ENCODE data around the gene TMBIM6. TPM values are rescaled to one million over a fixed set of nuclear protein-coding genes. Genes with fewer than 3 reads are reported as not detected.
A peak's percentile ranks its signal among the peaks of the same experiment; 100 is the strongest.

Gene TMBIM6
- total RNA-seq, 1 donor from 2014 or later = 480 TPM

- DNase-seq (ENCODE audit: low read depth in 2 of 2) = no peak
Observed at GRCh38 chr12:49796606-49797448, 55.5 kb downstream of the TMBIM6 start.

DNA sequence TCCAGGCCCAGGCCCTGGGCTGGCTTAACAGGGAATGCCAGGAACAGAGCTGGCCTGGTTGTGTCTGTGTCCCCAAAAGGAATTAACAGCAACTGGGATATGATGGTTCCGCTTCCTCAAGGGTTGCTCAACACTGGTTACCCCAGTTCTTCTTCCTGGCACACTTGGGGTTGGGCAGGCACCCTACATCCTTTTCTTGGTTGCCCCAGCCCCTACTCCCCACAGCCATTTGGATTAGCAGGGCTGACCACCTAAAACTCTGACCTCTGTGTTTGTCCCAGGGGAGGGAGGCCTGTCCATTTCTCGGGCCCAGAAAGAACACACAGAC is 56.1 kb downstream of the TMBIM6 start:
- DNase-seq (ENCODE audit: low read depth in 2 of 2) = no peak

DNA sequence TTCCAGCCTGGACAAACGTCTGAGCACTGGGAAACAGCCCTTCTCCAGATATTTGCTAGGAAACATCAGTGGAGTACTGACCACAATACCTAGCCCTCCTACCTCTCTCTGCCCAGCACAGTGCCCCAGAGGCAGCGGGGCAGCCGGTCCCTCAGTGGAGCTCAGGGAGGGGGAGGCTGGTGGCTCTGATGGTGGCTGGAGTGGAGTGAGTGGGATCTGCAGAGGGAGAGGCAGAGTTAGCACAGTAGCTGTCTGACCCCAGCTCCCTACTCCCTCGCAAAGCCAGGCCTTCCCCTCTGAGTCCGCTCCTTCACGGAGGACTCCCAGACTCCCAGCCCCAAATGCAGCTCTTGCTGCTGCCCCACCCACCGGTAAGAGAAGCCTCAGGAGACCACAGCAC is 56.9 kb downstream of the TMBIM6 start:
- DNase-seq (ENCODE audit: low read depth in 2 of 2) = no peak

- DNase-seq (ENCODE audit: low read depth in 2 of 2) = no peak
Observed at GRCh38 chr12:49798934-49799333, 57.6 kb downstream of the TMBIM6 start.

DNA sequence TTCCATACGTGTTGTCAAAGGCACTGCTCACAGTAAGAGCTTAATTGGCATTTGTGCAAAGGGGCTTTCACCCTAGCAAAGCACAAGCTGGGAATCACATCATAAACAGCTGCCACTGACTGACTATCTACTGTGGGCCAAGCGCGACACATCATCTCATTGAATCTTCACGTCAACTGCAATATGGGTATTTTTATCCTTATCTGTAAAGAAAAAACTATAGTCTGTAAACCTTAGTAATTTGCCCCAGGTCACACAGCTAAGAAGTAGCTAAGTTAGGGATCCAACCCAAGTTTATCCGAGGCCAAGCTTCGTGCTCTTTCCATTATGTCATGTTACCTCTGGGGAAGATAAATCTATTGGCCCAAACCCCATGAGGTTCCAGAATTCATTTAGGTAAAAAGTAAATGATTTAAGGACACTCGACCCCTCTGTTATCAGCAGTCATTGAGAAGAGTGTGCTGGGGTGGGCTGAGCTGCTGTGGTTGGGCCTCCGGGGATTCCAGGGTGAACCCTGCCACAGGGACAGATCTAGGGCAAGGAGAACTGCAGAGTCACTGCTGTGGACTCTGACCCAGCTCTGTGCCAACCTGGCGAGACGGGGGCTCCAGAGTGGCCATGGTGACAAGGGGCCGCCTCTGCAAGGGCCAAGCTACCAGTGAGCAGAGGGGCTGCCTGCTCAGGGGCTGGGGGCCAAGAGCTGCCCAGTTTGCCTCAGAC is 59.2 kb downstream of the TMBIM6 start:
- no peak for DNase-seq (ENCODE audit: low read depth in 2 of 2)

DNA sequence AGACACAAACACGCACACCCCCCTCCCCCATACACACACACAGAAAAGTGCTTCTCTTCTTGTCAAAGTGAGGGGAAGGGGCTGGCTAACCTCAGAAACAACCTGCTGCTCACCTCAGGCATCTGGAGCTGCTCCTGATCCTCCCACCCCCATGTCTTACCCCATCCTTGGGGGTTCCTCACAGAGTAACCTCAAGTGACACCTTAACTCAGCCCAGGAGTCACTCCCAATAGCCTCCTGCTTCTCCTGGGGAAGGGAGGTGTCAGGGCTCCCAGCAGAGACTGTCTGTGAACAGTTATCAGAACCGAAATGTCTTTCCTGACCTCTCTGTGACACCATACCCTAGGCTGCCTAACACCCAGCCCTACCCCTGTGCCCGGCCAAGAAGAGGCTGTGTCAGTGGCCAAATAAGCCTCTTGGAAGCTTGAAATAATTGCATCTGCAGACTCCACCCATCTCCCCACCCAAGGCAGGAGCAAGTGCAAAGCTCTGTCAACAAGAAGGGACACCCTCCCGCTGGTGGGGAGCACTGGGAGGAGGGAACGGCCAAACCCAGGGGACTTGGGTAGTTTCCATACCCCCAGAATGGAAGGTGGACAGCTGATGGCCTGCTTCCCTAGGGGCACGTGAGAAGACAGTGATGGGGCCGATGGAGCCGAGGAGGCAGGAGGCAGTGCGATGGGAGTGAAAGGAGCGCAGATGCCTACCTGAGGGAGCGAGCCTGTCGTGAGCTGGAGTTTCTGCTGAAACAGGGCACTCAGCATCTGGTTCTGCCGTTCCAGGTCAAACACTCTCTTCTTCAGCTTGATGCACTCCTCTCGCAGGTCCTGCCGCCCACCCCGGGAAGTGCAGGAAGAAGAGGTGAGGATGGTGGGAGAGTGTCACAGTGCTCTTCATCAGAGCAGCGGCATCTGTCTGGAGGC is 60.0 kb downstream of the TMBIM6 start:
- no peak for DNase-seq (ENCODE audit: low read depth in 2 of 2)

- no peak for DNase-seq (ENCODE audit: low read depth in 2 of 2)
Observed at GRCh38 chr12:49803693-49804450, 62.5 kb downstream of the TMBIM6 start.

DNA sequence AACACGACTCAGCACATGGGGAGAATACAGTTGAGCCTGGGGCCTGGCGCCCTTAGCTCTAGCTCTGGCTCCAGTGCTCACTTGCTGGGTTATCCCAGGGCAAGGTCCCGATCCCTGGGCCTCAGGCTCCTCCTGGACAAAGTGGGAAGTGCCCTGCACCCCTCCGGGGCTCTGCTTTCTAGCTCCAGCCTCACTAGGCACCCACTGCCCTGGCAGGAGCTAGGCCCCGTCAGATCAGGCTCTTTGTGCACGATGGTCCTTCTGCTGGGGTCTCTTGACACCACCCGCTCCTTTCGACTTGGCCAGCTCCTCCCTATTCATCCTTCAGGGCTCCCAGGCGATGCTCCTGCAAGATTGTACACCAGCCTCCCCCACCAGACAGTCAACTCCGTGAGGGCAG is 63.5 kb downstream of the TMBIM6 start:
- DNase-seq (ENCODE audit: low read depth in 2 of 2) = no peak

GRCh38 chr12:49805409-49805808 is 64.1 kb downstream of the TMBIM6 start:
- no peak for DNase-seq (ENCODE audit: low read depth in 2 of 2)

- DNase-seq (ENCODE audit: low read depth in 2 of 2) = no peak
Observed at GRCh38 chr12:49806321-49806813, 65.0 kb downstream of the TMBIM6 start.

DNA sequence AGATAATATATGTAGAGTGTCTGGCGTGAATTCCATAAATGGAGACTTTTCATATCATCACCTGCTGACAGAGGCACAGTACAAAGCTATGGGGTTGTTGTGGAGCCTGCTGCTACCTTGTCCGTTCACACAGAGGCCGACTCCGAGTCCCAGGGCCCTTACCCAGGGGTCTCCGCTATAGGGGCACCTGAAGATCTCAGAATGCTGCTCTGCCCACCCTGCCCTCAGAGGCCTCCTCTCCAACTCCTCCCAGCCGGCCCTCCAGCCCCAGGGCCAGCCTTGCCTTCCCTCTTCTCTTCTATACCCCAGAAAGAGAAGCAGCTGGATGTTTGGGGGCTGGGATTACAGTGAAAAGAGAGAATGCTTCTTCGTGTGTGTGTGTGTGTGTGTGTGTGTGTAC is 65.5 kb downstream of the TMBIM6 start:
- DNase-seq (ENCODE audit: low read depth in 2 of 2) = no peak

- DNase-seq (ENCODE audit: low read depth in 2 of 2) = no peak
Observed at GRCh38 chr12:49807991-49808580, 66.7 kb downstream of the TMBIM6 start.

DNA sequence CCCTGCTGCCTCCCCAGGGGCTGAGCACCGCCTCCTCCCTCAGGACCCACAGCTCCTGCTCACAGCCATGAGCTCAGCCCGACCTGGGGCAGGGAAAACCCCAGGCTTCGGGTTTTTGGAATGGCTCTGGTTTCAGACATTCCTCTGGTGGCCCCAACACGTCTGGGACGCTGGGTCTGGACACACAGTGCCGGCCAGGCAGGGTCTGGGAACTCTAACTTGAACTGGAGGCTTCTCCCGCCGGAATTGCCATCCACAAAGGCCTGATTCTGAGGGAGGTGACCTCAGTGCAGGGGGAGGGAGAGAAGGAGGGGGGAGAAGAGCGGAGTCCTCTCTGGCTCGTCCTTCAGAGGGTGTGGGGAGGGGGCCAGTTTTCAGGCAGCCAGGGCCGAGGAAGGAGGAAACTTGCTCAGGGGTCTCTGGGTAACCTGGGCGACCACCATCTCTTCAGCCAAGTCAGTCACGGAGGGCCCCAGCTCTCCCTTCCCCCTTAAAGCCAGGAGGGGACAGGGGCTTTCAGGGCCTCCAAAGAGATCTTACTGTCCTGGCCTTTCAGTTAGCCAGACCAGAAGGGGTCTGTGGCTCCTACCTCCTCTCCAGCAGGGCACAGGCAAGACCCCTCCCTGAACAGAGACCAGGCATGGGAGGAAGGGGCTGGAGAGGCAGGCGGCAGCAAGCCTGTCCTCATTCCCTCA is 67.5 kb downstream of the TMBIM6 start:
- DNase-seq (ENCODE audit: low read depth in 2 of 2) = no peak

DNA sequence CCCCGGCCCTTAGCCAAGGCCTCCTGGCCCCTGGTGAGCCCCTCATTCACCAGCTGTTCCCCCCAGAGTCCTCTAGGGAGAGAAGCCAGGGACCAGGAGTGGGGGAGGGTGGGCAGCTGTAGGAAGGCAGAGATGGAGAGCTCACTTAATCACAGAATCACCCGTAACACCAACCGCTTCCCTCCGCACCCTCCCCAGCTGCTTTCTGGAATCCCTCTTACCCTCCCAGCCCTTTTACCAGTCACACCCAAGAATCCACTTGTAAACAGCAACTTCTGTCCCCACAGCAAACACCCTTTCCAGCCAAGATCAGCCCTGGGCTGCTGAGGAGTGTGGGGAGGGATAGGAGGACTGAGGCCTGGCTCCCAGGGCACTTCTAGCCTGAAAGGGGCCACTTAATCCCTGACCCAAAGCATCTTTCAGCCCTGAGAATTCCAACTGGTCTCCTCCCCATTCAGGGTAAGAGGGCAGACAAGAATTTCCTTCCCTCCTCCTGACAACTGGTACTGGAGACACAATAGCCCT is 68.1 kb downstream of the TMBIM6 start:
- DNase-seq (ENCODE audit: low read depth in 2 of 2) = no peak

- DNase-seq (ENCODE audit: low read depth in 2 of 2) = peak in 1 of 2 donors; percentile 24
Observed at GRCh38 chr12:49809906-49810389, 68.6 kb downstream of the TMBIM6 start.

DNA sequence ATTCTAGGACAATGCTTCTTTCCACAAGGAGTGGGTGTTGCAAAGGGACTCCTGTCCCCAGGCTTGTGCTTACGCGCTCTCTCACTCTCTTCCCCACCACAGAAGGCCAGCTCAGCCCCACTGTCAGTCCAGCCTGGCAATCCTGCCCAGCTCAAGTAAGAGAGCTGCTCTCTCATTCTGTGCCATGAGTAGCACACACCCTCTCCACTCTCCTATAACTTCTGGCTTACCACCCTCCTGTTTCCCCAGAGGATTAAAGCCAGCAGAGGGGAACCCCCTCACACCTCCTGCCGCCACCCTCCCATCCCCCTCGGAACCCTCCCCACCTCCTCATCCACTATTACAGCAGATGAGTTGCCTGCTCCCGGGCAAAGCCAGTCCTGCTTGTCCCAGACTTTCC is 69.8 kb downstream of the TMBIM6 start:
- DNase-seq (ENCODE audit: low read depth in 2 of 2) = no peak

- DNase-seq (ENCODE audit: low read depth in 2 of 2) = no peak
Observed at GRCh38 chr12:49811961-49812401, 70.6 kb downstream of the TMBIM6 start.

DNA sequence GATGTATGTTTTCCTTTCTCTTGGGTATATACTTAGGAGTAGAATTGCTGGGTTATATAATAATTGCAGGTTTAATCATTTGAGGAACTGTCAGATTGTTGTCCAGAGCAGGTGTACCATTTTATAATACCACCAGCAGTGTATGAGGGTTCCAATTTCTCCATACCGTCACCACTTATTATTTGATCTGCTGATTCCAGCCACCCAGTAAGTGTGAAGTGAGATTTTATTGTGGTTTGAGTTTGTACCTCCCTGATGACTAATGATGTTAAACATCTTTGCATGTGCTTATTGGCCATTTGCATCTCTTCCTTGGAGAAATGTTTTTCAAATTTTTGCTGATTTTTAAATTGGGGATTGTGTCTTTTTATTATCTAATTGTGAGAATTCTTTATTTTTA is 71.8 kb downstream of the TMBIM6 start:
- DNase-seq (ENCODE audit: low read depth in 2 of 2) = no peak
